Sigmoid colon (tissue), 4 donors: ENCODE measurements around the gene DCAF7.
A peak's percentile ranks its signal among the peaks of the same experiment; 100 is the strongest.

Experiments used
- POLR2A ChIP-seq, 2 donors: fragments of 450-650 bp; IDR thresholded peaks; one replicate each; pipeline ENCODE4 v1.6.1; 2016; ENCODE audit warnings: antibody characterized with exemption in 2 of 2, mild to moderate bottlenecking in 2 of 2, moderate library complexity in 2 of 2
- POLR2AphosphoS5 ChIP-seq, 4 donors: sonication (generic); formaldehyde crosslinking; IDR thresholded peaks; one replicate each; pipeline ENCODE4 v1.6.1; 2017; ENCODE audit warnings: antibody characterized with exemption in 4 of 4
- TF ChIP-seq, protein P1 (sequence below), 4 experiments: fragments of 450-650 bp in 3 of 4; fragments of 200-600 bp in 1 of 4; IDR thresholded peaks; one replicate each; pipeline ENCODE4 v1.5.1; 2016 to 2019; ENCODE audit warnings: antibody characterized with exemption in 4 of 4, mild to moderate bottlenecking in 3 of 4, moderate library complexity in 2 of 4

DNA sequence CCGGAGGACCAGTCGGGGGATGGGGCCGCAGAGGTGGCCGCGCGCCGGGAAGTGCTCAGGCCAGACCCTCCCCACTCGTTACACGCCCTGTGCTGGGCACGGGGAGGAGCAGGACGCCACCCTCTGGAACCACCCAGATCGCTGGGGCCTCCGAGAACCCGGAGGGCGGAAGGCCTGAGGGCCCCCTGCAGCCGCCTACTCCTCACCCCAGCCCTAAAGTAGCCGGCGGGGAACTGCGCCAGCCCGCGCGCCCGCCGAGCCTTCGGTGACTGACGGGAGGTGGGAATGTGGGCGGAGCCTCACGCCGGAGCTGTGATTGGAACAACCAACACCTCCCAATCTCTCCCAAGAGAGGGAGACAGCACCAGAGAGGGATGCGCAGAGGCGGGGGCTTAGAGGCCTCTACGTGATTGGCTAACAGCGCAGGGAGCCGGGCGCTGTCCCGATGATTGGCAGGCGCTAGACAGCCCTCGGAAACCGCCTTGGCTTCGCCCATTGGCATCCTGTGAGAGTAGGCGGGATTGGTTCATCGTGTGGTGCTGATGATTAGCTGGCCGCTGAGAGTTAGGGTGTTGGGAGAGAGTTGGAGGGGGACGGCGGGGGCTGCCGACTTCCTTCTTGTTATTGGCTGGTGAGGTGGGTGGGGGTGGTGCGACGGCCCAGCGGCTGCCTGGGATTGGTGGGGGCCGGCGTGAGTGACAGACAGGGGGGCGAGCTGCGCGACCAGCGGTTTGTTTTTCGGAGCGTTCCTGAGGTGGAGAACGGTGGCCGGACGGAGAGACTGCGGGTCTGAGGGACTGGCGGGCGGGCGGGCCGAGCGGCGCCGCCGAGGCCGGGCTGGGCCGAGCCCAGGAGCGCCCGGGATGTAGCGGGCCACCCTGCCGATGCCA, 71.7 kb downstream of the DCAF7 start, which contains the start of gene MAP3K3:
- TF ChIP-seq, protein P1, sequence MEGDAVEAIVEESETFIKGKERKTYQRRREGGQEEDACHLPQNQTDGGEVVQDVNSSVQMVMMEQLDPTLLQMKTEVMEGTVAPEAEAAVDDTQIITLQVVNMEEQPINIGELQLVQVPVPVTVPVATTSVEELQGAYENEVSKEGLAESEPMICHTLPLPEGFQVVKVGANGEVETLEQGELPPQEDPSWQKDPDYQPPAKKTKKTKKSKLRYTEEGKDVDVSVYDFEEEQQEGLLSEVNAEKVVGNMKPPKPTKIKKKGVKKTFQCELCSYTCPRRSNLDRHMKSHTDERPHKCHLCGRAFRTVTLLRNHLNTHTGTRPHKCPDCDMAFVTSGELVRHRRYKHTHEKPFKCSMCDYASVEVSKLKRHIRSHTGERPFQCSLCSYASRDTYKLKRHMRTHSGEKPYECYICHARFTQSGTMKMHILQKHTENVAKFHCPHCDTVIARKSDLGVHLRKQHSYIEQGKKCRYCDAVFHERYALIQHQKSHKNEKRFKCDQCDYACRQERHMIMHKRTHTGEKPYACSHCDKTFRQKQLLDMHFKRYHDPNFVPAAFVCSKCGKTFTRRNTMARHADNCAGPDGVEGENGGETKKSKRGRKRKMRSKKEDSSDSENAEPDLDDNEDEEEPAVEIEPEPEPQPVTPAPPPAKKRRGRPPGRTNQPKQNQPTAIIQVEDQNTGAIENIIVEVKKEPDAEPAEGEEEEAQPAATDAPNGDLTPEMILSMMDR (IDR thresholded peaks at IDR 0.05), result peak in 2 of 4 experiments; percentile 5 to 17
- peak; percentile 52 to 72 for TF ChIP-seq POLR2A (IDR thresholded peaks at IDR 0.05)
- peak; percentile 78 to 91 (median 88) for TF ChIP-seq POLR2AphosphoS5 (IDR thresholded peaks at IDR 0.05)
